ENCODE data around the gene IL16.

IL16 gene

GRCh38 chr15:81284256-81285031 is 87.8 kb downstream of the IL16 start:
- no peak for TF ChIP-seq POLR2AphosphoS5 (IDR thresholded peaks at IDR 0.05; ENCODE audit: low read depth, low read length)
- no peak for TF ChIP-seq SIN3A (IDR thresholded peaks at IDR 0.05; ENCODE audit: borderline replicate concordance, insufficient read depth, low read length)
- TF ChIP-seq REST (IDR thresholded peaks at IDR 0.05; ENCODE audit: insufficient read depth in 1 of 2, low read depth in 2 of 2, low read length in 2 of 2) = no peak
- TF ChIP-seq TAF1 (IDR thresholded peaks at IDR 0.05; ENCODE audit: borderline replicate concordance, insufficient read depth, low read length) = no peak
- no peak for TF ChIP-seq FOXP2 (optimal IDR thresholded peaks at IDR 0.05; ENCODE audit: borderline replicate concordance, extremely low read depth, extremely low read length, insufficient read depth)

GRCh38 chr15:81285461-81285860 is 88.8 kb downstream of the IL16 start:
- TF ChIP-seq FOXP2 (optimal IDR thresholded peaks at IDR 0.05; ENCODE audit: borderline replicate concordance, extremely low read depth, extremely low read length, insufficient read depth) = no peak
- TF ChIP-seq REST (IDR thresholded peaks at IDR 0.05; ENCODE audit: insufficient read depth in 1 of 2, low read depth in 2 of 2, low read length in 2 of 2) = no peak
- TF ChIP-seq POLR2AphosphoS5 (IDR thresholded peaks at IDR 0.05; ENCODE audit: low read depth, low read length) = no peak
- TF ChIP-seq SIN3A (IDR thresholded peaks at IDR 0.05; ENCODE audit: borderline replicate concordance, insufficient read depth, low read length) = no peak
- TF ChIP-seq TAF1 (IDR thresholded peaks at IDR 0.05; ENCODE audit: borderline replicate concordance, insufficient read depth, low read length) = no peak

GRCh38 chr15:81286621-81287121 is 90.0 kb downstream of the IL16 start:
- TF ChIP-seq POLR2AphosphoS5 (IDR thresholded peaks at IDR 0.05; ENCODE audit: low read depth, low read length) (no peak), REST (IDR thresholded peaks at IDR 0.05; ENCODE audit: insufficient read depth in 1 of 2, low read depth in 2 of 2, low read length in 2 of 2) (no peak), TAF1 (IDR thresholded peaks at IDR 0.05; ENCODE audit: borderline replicate concordance, insufficient read depth, low read length) (no peak), FOXP2 (optimal IDR thresholded peaks at IDR 0.05; ENCODE audit: borderline replicate concordance, extremely low read depth, extremely low read length, insufficient read depth) (no peak), SIN3A (IDR thresholded peaks at IDR 0.05; ENCODE audit: borderline replicate concordance, insufficient read depth, low read length) (no peak)

GRCh38 chr15:81288040-81288439 is 91.4 kb downstream of the IL16 start:
- TF ChIP-seq POLR2AphosphoS5 (IDR thresholded peaks at IDR 0.05; ENCODE audit: low read depth, low read length) = no peak
- TF ChIP-seq REST (IDR thresholded peaks at IDR 0.05; ENCODE audit: insufficient read depth in 1 of 2, low read depth in 2 of 2, low read length in 2 of 2) = no peak
- no peak for TF ChIP-seq SIN3A (IDR thresholded peaks at IDR 0.05; ENCODE audit: borderline replicate concordance, insufficient read depth, low read length)
